HCT116 (cell line): ENCODE data around the gene AUTS2. TPM values are rescaled to one million over a fixed set of nuclear protein-coding genes. Genes with fewer than 3 reads are reported as not detected.

Source experiments
- ATAC-seq: fragments of 200-7000 bp; cut with Tn5 transposase; 2 replicates; pipeline ENCODE4 v1.9.1; 2020; ENCODE audit warnings: mild to moderate bottlenecking, moderate library complexity
- BruUV-seq: library from RNA; stranded (reverse); fragments of 400-500 nt; replicated peaks from 2 replicates; lab custom pipeline; 2021; lab: Mats Ljungman, UMichigan
- CTCF ChIA-PET: fragments of 300-600 bp; sonication (Branson Sonifier 250); formaldehyde crosslinking; loops from one replicate; lab custom pipeline; 2021; ENCODE audit warnings: antibody characterized with exemption; lab: Charles Lee
- POLR2A ChIA-PET: fragments of 300-600, 350-600 bp; sonication (Branson Sonifier 250); formaldehyde crosslinking; loops from one replicate; lab custom pipeline; 2021; ENCODE audit warnings: antibody characterized with exemption; lab: Charles Lee
- RAD21 ChIA-PET, 2 experiments: fragments of 300-600 bp; sonication (Branson Sonifier 250); formaldehyde crosslinking; loops; one replicate each; lab custom pipeline; 2023; ENCODE audit warnings: low total read pairs in 2 of 2; ENCODE audit not compliant: uncharacterized antibody in 2 of 2, unreplicated experiment in 2 of 2, low non-redundant PET in 1 of 2; lab: Charles Lee
- DNase-seq: peaks from one replicate; pipeline ENCODE4 v3.0.0-alpha.2; 2010; ENCODE audit warnings: low read depth, low spot score
- H2AFZ ChIP-seq: fragments of 200-600 bp; shearing (Covaris generic), sonication (generic); 2 replicates; pipeline ENCODE4 v1.6.1; 2017; ENCODE audit warnings: low read depth, mixed run types, mixed read lengths, antibody characterized with exemption, low read length; ENCODE audit not compliant: poor library complexity, severe bottlenecking
- H3K27ac ChIP-seq: 2 replicates; pipeline ENCODE4 v1.5.1; 2012; ENCODE audit warnings: low read depth, low read length
- H3K27me3 ChIP-seq: fragments of 200-600 bp; sonication (generic); 2 replicates; pipeline ENCODE4 v1.6.1; 2016; ENCODE audit warnings: mixed run types, low read length, mixed read lengths; ENCODE audit not compliant: insufficient read depth
- H3K36me3 ChIP-seq, 2 experiments: fragments of 200-500 bp in 1 of 2; fragments of 200-600 bp in 1 of 2; sonication (Bioruptor generic) in 1 of 2; sonication (generic) in 1 of 2; 2 replicates each; pipeline versions ENCODE4 v1.5.1 to v1.6.1; 2014 to 2016; ENCODE audit warnings: low read length in 2 of 2, inconsistent platforms in 1 of 2, mixed read lengths in 1 of 2, mixed run types in 1 of 2; ENCODE audit not compliant: insufficient read depth in 2 of 2, control insufficient read depth in 1 of 2
- H3K4me1 ChIP-seq, 2 experiments: fragments of 200-600 bp in 1 of 2; sonication (generic) in 1 of 2; 2 replicates each; pipeline versions ENCODE4 v1.5.1 to v1.6.1; 2012 to 2017; ENCODE audit warnings: low read length in 2 of 2, inconsistent platforms in 1 of 2, mild to moderate bottlenecking in 1 of 2, mixed read lengths in 1 of 2, mixed run types in 1 of 2, moderate library complexity in 1 of 2; ENCODE audit not compliant: insufficient read depth in 2 of 2, control insufficient read depth in 1 of 2
- H3K4me2 ChIP-seq: fragments of 200-600 bp; sonication (generic); 2 replicates; pipeline ENCODE4 v1.6.1; 2017; ENCODE audit warnings: mixed run types, low read length, mixed read lengths
- H3K4me3 ChIP-seq, 2 experiments: fragments of 200-600 bp in 1 of 2; sonication (generic) in 1 of 2; replicated peaks in 1 of 2; 2 replicates each; pipeline ENCODE4 v1.5.1; 2011 to 2016; ENCODE audit warnings: low read length in 2 of 2, control low read depth in 1 of 2, low read depth in 1 of 2, mild to moderate bottlenecking in 1 of 2, mixed read lengths in 1 of 2, mixed run types in 1 of 2
- H3K79me2 ChIP-seq: fragments of 200-600 bp; sonication (generic); 2 replicates; pipeline ENCODE4 v1.6.1; 2017; ENCODE audit warnings: mild to moderate bottlenecking, mixed run types, low read length, moderate library complexity, mixed read lengths; ENCODE audit not compliant: insufficient read depth
- H3K9ac ChIP-seq: fragments of 200-600 bp; sonication (generic); 2 replicates; pipeline ENCODE4 v1.6.1; 2016; ENCODE audit warnings: low read length, mixed read lengths
- H3K9me2 ChIP-seq: fragments of 200-600 bp; sonication (generic), shearing (Covaris generic); 2 replicates; pipeline ENCODE4 v1.6.1; 2017; ENCODE audit warnings: mixed run types, mild to moderate bottlenecking, moderate library complexity; ENCODE audit not compliant: insufficient read depth
- H3K9me3 ChIP-seq, 2 experiments: fragments of 200-500 bp in 1 of 2; fragments of 200-600 bp in 1 of 2; sonication (Bioruptor generic) in 1 of 2; sonication (generic) in 1 of 2; 2 replicates each; pipeline ENCODE4 v1.6.1; 2014 to 2017; ENCODE audit warnings: low read length in 2 of 2, mixed read lengths in 2 of 2, inconsistent platforms in 1 of 2, low read depth in 1 of 2, mild to moderate bottlenecking in 1 of 2, mixed run types in 1 of 2, moderate library complexity in 1 of 2; ENCODE audit not compliant: control insufficient read depth in 1 of 2, insufficient read depth in 1 of 2
- H4K20me1 ChIP-seq: fragments of 200-600 bp; sonication (generic), shearing (Covaris generic); 2 replicates; pipeline ENCODE4 v1.6.1; 2017; ENCODE audit warnings: mixed run types, mild to moderate bottlenecking, moderate library complexity; ENCODE audit not compliant: insufficient read depth
- CEBPB ChIP-seq: IDR thresholded peaks from 2 replicates; pipeline ENCODE4 v1.6.1; 2012; ENCODE audit warnings: low read depth
- CTCF ChIP-seq, 3 experiments: fragments of 200-600 bp in 1 of 3; sonication (generic) in 1 of 3; IDR thresholded peaks in 2 of 3; conservative IDR thresholded peaks in 1 of 3; 2 replicates each; pipeline ENCODE4 v1.5.1; 2012 to 2017; ENCODE audit warnings: low read depth in 2 of 3, low read length in 2 of 3, antibody characterized with exemption in 1 of 3, borderline replicate concordance in 1 of 3, control low read depth in 1 of 3, mild to moderate bottlenecking in 1 of 3, mixed read lengths in 1 of 3, mixed run types in 1 of 3, moderate library complexity in 1 of 3; ENCODE audit not compliant: insufficient read depth in 1 of 3
- ELF1 ChIP-seq: IDR thresholded peaks from 2 replicates; pipeline ENCODE4 v1.6.1; 2012; ENCODE audit warnings: low read depth, borderline replicate concordance
- EZH2 ChIP-seq: fragments of 200-600 bp; sonication (generic); IDR thresholded peaks from 2 replicates; pipeline ENCODE4 v1.6.1; 2017; ENCODE audit warnings: antibody characterized with exemption, mixed run types
- JUND ChIP-seq: IDR thresholded peaks from 2 replicates; pipeline ENCODE4 v1.6.1; 2012
- MAX ChIP-seq: IDR thresholded peaks from 2 replicates; pipeline ENCODE4 v1.6.1; 2012
- RAD21 ChIP-seq: IDR thresholded peaks from 2 replicates; pipeline ENCODE4 v1.6.1; 2012; ENCODE audit warnings: low read depth, mild to moderate bottlenecking
- REST ChIP-seq: IDR thresholded peaks from 2 replicates; pipeline ENCODE4 v1.6.1; 2012; ENCODE audit warnings: low read depth
- SP1 ChIP-seq: IDR thresholded peaks from 2 replicates; pipeline ENCODE4 v1.6.1; 2012; ENCODE audit warnings: low read depth
- SRF ChIP-seq: IDR thresholded peaks from 2 replicates; pipeline ENCODE4 v1.6.1; 2012; ENCODE audit warnings: low read depth
- ZFX ChIP-seq: fragments of 450-650 bp; IDR thresholded peaks from 2 replicates; pipeline ENCODE4 v1.6.1; 2017
- ZNF274 ChIP-seq: fragments of 200-500 bp; sonication (Bioruptor generic); IDR thresholded peaks from 2 replicates; pipeline ENCODE4 v1.6.1; 2014; ENCODE audit warnings: mild to moderate bottlenecking, low read depth, low read length, inconsistent platforms
- intact Hi-C: fragments of 100-400 bp; cut with micrococcal nuclease; formaldehyde crosslinking; loops from 2 replicates; pipeline ENCODE4 v1.10.0; 2022
- total RNA-seq: library from RNA; stranded (reverse); gene quantifications from one replicate; pipeline ENCODE4 v1.2.1, GENCODE V29; 2021; ENCODE audit not compliant: unreplicated experiment

AUTS2 gene
- total RNA-seq, 1 experiment from 2014 or later: 0.93 TPM

- POLR2A ChIA-PET: no interaction called here
- ATAC-seq: no peak
- no peaks in the 10 kb centered on the region for H3K4me1 ChIP-seq
Observed at GRCh38 chr7:69922026-69922803, 323.9 kb downstream of the AUTS2 start.

More at GRCh38 chr7:69922026-69922803, 323.9 kb downstream of the AUTS2 start:
- no peak for TF ChIP-seq RAD21
- no peak for TF ChIP-seq JUND
- no peak for TF ChIP-seq CTCF (IDR thresholded peaks at IDR 0.05 in 2 of 3, conservative IDR thresholded peaks at IDR 0.05 in 1 of 3; ENCODE audit: borderline replicate concordance in 1 of 3, insufficient read depth in 1 of 3, low read depth in 2 of 3, low read length in 2 of 3)
- TF ChIP-seq EZH2: no peak
- no peak for TF ChIP-seq MAX
- TF ChIP-seq REST: no peak
- no peak for TF ChIP-seq SRF
- TF ChIP-seq ELF1: no peak
- TF ChIP-seq ZNF274: no peak
- no peak for TF ChIP-seq SP1
- no peak for TF ChIP-seq ZFX
- TF ChIP-seq CEBPB: no peak
- TF ChIP-seq, all 23 proteins: peak for 0
- DNase-seq: no peak
- Histone ChIP-seq H3K27ac (no peak overlapping the region), H3K4me3 (no peak overlapping the region), H3K79me2 (no peaks in the 10 kb centered on the region), H3K27me3 (no peaks in the 10 kb centered on the region), H3K9me2 (no peaks in the 10 kb centered on the region), H2AFZ (no peak overlapping the region), H3K36me3 (no peaks in the 10 kb centered on the region), H3K4me2 (no peak overlapping the region), H4K20me1 (no peaks in the 10 kb centered on the region), H3K9me3 (no peaks in the 10 kb centered on the region; a peak in 2 of 4 replicates), H3K9ac (no peak overlapping the region)
- intact Hi-C loops: no loop called here
- ChIA-PET CTCF (no interaction called here), RAD21 (no interaction called here)
- BruUV-seq: no TSS peak
